HEK293 (cell line): Measurements from ENCODE around the gene RAB11B.

ENCODE experiments used
- GLIS1 ChIP-seq: fragments of 450-650 bp; formaldehyde crosslinking; IDR thresholded peaks from 2 replicates; pipeline ENCODE4 v1.5.1; 2016; ENCODE audit warnings: missing biosample characterization, missing genetic modification characterization
- HOXC10 ChIP-seq: sonication (generic); formaldehyde crosslinking; IDR thresholded peaks from 2 replicates; pipeline ENCODE4 v1.8.1; 2023; ENCODE audit warnings: mild to moderate bottlenecking, missing genetic modification reagents
- KLF9 ChIP-seq: fragments of 450-650 bp; formaldehyde crosslinking; IDR thresholded peaks from 2 replicates; pipeline ENCODE4 v1.5.1; 2016; ENCODE audit warnings: missing biosample characterization, missing genetic modification characterization, low read depth
- MEIS1 ChIP-seq: sonication (generic); formaldehyde crosslinking; IDR thresholded peaks from 2 replicates; pipeline ENCODE4 v1.8.1; 2022; ENCODE audit warnings: missing genetic modification reagents, mild to moderate bottlenecking, borderline replicate concordance
- SP3 ChIP-seq: fragments of 450-650 bp; formaldehyde crosslinking; IDR thresholded peaks from 2 replicates; pipeline ENCODE4 v1.5.1; 2016; ENCODE audit warnings: missing biosample characterization, missing genetic modification characterization
- WT1 ChIP-seq: fragments of 450-650 bp; formaldehyde crosslinking; IDR thresholded peaks from 2 replicates; pipeline ENCODE4 v1.5.1; 2016; ENCODE audit warnings: missing biosample characterization, missing genetic modification characterization
- ZBTB17 ChIP-seq: fragments of 450-650 bp; formaldehyde crosslinking; IDR thresholded peaks from 2 replicates; pipeline ENCODE4 v1.5.1; 2016; ENCODE audit warnings: missing biosample characterization, missing genetic modification characterization
- ZBTB48 ChIP-seq: fragments of 450-650 bp; formaldehyde crosslinking; IDR thresholded peaks from 2 replicates; pipeline ENCODE4 v1.5.1; 2016; ENCODE audit warnings: missing biosample characterization, missing genetic modification characterization
- ZNF16 ChIP-seq: fragments of 450-650 bp; formaldehyde crosslinking; IDR thresholded peaks from 2 replicates; pipeline ENCODE4 v1.5.1; 2016; ENCODE audit warnings: low read depth, missing biosample characterization, missing genetic modification characterization
- ZNF2 ChIP-seq: fragments of 450-650 bp; formaldehyde crosslinking; IDR thresholded peaks from 2 replicates; pipeline ENCODE4 v1.5.1; 2016; ENCODE audit warnings: missing biosample characterization, missing genetic modification characterization
- ZNF324 ChIP-seq: fragments of 450-650 bp; formaldehyde crosslinking; IDR thresholded peaks from 2 replicates; pipeline ENCODE4 v1.5.1; 2016; ENCODE audit warnings: missing biosample characterization, missing genetic modification characterization
- ZNF335 ChIP-seq: fragments of 450-650 bp; formaldehyde crosslinking; conservative IDR thresholded peaks from 2 replicates; pipeline ENCODE4 v1.5.1; 2016; ENCODE audit warnings: missing biosample characterization, missing genetic modification characterization
- ZNF37A ChIP-seq: fragments of 450-650 bp; IDR thresholded peaks from 2 replicates; pipeline ENCODE4 v1.5.1; 2018; ENCODE audit warnings: missing biosample characterization, missing genetic modification characterization
- ZNF391 ChIP-seq: fragments of 450-650 bp; formaldehyde crosslinking; IDR thresholded peaks from 2 replicates; pipeline ENCODE4 v1.5.1; 2016; ENCODE audit warnings: low read depth, missing biosample characterization, missing genetic modification characterization, borderline replicate concordance
- ZNF677 ChIP-seq: fragments of 450-650 bp; IDR thresholded peaks from 2 replicates; pipeline ENCODE4 v1.5.0; 2018; ENCODE audit warnings: missing biosample characterization, mild to moderate bottlenecking, missing genetic modification characterization, moderate library complexity
- TF ChIP-seq, protein P1 (sequence below): fragments of 450-650 bp; formaldehyde crosslinking; IDR thresholded peaks from 2 replicates; pipeline ENCODE4 v1.5.0; 2017; ENCODE audit warnings: missing biosample characterization, missing genetic modification characterization, borderline replicate concordance
- TF ChIP-seq, protein P2 (sequence below): fragments of 450-650 bp; formaldehyde crosslinking; IDR thresholded peaks from 2 replicates; pipeline ENCODE4 v1.5.1; 2017; ENCODE audit warnings: missing biosample characterization, missing genetic modification characterization
- TF ChIP-seq, protein P3 (sequence below): fragments of 450-650 bp; formaldehyde crosslinking; IDR thresholded peaks from 2 replicates; pipeline ENCODE4 v1.5.1; 2017; ENCODE audit warnings: missing biosample characterization, missing genetic modification characterization
- TF ChIP-seq, protein P4 (sequence below): fragments of 450-650 bp; formaldehyde crosslinking; IDR thresholded peaks from 2 replicates; pipeline ENCODE4 v1.5.1; 2016; ENCODE audit warnings: missing biosample characterization, missing genetic modification characterization
- TF ChIP-seq, protein P5 (sequence below): fragments of 450-650 bp; formaldehyde crosslinking; IDR thresholded peaks from 2 replicates; pipeline ENCODE4 v1.5.1; 2016; ENCODE audit warnings: missing biosample characterization, missing genetic modification characterization
- TF ChIP-seq, protein P6 (sequence below): fragments of 450-650 bp; formaldehyde crosslinking; IDR thresholded peaks from 2 replicates; pipeline ENCODE4 v1.5.1; 2016; ENCODE audit warnings: missing biosample characterization, missing genetic modification characterization
- TF ChIP-seq, protein P7 (sequence below): sonication (generic); formaldehyde crosslinking; IDR thresholded peaks from 2 replicates; pipeline ENCODE4 v1.8.1; 2022; ENCODE audit warnings: mild to moderate bottlenecking, moderate library complexity, missing genetic modification reagents
- TF ChIP-seq, protein P8 (sequence below): fragments of 450-650 bp; formaldehyde crosslinking; IDR thresholded peaks from 2 replicates; pipeline ENCODE4 v1.5.1; 2017; ENCODE audit warnings: missing biosample characterization, missing genetic modification characterization

RAB11B gene

DNA sequence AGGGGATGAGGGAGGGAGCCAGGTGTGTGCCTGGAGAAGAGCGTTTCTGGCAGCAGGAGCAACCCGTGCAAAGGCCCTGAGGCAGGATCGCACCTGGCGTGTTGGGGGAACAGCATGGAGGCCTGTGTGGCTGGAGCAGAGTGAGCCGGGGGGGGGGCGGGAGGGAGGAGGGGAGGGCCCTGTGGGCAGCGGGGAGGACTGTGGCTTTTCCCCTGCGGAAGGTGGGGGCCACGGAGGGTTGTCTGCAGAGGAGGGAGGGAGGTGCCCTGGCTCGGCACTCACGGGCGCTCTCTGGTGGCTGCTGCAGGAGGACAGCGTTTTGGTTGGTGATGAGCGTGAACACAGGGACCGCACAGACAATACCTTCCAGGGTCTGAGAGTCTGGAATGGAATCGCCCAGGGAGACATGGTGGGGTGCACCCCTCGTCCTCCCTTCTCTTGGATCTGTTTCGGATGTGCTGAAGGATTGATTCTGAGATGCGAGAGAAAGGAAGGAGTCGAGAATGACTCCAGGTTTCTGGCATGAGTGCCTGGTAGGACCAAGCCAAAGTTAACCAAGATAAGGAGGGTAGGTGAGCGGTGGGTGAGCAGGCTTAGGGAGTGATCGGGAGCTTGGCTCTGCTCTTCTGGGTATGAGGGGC, 6.5 kb downstream of the RAB11B start (continued):
- TF ChIP-seq, protein P1, sequence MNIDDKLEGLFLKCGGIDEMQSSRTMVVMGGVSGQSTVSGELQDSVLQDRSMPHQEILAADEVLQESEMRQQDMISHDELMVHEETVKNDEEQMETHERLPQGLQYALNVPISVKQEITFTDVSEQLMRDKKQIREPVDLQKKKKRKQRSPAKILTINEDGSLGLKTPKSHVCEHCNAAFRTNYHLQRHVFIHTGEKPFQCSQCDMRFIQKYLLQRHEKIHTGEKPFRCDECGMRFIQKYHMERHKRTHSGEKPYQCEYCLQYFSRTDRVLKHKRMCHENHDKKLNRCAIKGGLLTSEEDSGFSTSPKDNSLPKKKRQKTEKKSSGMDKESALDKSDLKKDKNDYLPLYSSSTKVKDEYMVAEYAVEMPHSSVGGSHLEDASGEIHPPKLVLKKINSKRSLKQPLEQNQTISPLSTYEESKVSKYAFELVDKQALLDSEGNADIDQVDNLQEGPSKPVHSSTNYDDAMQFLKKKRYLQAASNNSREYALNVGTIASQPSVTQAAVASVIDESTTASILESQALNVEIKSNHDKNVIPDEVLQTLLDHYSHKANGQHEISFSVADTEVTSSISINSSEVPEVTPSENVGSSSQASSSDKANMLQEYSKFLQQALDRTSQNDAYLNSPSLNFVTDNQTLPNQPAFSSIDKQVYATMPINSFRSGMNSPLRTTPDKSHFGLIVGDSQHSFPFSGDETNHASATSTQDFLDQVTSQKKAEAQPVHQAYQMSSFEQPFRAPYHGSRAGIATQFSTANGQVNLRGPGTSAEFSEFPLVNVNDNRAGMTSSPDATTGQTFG (tag by site-specific recombination) = no peak
- TF ChIP-seq, protein P2, sequence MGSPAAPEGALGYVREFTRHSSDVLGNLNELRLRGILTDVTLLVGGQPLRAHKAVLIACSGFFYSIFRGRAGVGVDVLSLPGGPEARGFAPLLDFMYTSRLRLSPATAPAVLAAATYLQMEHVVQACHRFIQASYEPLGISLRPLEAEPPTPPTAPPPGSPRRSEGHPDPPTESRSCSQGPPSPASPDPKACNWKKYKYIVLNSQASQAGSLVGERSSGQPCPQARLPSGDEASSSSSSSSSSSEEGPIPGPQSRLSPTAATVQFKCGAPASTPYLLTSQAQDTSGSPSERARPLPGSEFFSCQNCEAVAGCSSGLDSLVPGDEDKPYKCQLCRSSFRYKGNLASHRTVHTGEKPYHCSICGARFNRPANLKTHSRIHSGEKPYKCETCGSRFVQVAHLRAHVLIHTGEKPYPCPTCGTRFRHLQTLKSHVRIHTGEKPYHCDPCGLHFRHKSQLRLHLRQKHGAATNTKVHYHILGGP = no peak
- TF ChIP-seq GLIS1 (tag by site-specific recombination) (peak; percentile 30; the same call in 1 of the 2 replicates), WT1 (tag by site-specific recombination) (0 out of 2 replicates have a peak, but pooled peaks have one; percentile 55), SP3 (tag by site-specific recombination) (peak; percentile 64), HOXC10 (CRISPR knock-in tag) (no peak), ZNF677 (tag by site-specific recombination) (no peak), KLF9 (peak; percentile 83), ZNF391 (tag by site-specific recombination) (no peak), ZNF324 (tag by site-specific recombination) (0 out of 2 replicates have a peak, but pooled peaks have one; percentile 58), MEIS1 (CRISPR knock-in tag) (no peak), ZNF2 (tag by site-specific recombination) (0 out of 2 replicates have a peak, but pooled peaks have one; percentile 28), ZBTB48 (peak; percentile 47; the same call in 1 of the 2 replicates), ZNF335 (0 out of 2 replicates have a peak, but pooled peaks have one; percentile 25), ZNF37A (tag by site-specific recombination) (no peak), ZNF16 (tag by site-specific recombination) (peak; percentile 97), ZBTB17 (tag by site-specific recombination) (peak; percentile 43; the same call in 1 of the 2 replicates)
- TF ChIP-seq, protein P3, sequence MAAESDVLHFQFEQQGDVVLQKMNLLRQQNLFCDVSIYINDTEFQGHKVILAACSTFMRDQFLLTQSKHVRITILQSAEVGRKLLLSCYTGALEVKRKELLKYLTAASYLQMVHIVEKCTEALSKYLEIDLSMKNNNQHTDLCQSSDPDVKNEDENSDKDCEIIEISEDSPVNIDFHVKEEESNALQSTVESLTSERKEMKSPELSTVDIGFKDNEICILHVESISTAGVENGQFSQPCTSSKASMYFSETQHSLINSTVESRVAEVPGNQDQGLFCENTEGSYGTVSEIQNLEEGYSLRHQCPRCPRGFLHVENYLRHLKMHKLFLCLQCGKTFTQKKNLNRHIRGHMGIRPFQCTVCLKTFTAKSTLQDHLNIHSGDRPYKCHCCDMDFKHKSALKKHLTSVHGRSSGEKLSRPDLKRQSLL (tag by site-specific recombination) = no peak
- TF ChIP-seq, protein P4, sequence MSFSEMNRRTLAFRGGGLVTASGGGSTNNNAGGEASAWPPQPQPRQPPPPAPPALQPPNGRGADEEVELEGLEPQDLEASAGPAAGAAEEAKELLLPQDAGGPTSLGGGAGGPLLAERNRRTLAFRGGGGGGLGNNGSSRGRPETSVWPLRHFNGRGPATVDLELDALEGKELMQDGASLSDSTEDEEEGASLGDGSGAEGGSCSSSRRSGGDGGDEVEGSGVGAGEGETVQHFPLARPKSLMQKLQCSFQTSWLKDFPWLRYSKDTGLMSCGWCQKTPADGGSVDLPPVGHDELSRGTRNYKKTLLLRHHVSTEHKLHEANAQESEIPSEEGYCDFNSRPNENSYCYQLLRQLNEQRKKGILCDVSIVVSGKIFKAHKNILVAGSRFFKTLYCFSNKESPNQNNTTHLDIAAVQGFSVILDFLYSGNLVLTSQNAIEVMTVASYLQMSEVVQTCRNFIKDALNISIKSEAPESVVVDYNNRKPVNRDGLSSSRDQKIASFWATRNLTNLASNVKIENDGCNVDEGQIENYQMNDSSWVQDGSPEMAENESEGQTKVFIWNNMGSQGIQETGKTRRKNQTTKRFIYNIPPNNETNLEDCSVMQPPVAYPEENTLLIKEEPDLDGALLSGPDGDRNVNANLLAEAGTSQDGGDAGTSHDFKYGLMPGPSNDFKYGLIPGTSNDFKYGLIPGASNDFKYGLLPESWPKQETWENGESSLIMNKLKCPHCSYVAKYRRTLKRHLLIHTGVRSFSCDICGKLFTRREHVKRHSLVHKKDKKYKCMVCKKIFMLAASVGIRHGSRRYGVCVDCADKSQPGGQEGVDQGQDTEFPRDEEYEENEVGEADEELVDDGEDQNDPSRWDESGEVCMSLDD (tag by site-specific recombination) = no peak
- TF ChIP-seq, protein P5, sequence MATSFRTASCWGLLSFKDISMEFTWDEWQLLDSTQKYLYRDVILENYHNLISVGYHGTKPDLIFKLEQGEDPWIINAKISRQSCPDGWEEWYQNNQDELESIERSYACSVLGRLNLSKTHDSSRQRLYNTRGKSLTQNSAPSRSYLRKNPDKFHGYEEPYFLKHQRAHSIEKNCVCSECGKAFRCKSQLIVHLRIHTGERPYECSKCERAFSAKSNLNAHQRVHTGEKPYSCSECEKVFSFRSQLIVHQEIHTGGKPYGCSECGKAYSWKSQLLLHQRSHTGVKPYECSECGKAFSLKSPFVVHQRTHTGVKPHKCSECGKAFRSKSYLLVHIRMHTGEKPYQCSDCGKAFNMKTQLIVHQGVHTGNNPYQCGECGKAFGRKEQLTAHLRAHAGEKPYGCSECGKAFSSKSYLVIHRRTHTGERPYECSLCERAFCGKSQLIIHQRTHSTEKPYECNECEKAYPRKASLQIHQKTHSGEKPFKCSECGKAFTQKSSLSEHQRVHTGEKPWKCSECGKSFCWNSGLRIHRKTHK = no peak
- TF ChIP-seq, protein P6, sequence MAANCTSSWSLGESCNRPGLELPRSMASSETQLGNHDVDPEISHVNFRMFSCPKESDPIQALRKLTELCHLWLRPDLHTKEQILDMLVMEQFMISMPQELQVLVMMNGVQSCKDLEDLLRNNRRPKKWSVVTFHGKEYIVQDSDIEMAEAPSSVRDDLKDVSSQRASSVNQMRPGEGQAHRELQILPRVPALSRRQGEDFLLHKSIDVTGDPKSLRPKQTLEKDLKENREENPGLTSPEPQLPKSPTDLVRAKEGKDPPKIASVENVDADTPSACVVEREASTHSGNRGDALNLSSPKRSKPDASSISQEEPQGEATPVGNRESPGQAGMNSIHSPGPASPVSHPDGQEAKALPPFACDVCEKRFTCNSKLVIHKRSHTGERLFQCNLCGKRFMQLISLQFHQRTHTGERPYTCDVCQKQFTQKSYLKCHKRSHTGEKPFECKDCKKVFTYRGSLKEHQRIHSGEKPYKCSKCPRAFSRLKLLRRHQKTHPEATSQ (tag by site-specific recombination) = no peak
- TF ChIP-seq, protein P7, sequence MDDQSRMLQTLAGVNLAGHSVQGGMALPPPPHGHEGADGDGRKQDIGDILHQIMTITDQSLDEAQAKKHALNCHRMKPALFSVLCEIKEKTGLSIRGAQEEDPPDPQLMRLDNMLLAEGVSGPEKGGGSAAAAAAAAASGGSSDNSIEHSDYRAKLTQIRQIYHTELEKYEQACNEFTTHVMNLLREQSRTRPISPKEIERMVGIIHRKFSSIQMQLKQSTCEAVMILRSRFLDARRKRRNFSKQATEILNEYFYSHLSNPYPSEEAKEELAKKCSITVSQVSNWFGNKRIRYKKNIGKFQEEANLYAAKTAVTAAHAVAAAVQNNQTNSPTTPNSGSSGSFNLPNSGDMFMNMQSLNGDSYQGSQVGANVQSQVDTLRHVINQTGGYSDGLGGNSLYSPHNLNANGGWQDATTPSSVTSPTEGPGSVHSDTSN (CRISPR knock-in tag) = 0 out of 2 replicates have a peak, but pooled peaks have one; percentile 60
- TF ChIP-seq, protein P8, sequence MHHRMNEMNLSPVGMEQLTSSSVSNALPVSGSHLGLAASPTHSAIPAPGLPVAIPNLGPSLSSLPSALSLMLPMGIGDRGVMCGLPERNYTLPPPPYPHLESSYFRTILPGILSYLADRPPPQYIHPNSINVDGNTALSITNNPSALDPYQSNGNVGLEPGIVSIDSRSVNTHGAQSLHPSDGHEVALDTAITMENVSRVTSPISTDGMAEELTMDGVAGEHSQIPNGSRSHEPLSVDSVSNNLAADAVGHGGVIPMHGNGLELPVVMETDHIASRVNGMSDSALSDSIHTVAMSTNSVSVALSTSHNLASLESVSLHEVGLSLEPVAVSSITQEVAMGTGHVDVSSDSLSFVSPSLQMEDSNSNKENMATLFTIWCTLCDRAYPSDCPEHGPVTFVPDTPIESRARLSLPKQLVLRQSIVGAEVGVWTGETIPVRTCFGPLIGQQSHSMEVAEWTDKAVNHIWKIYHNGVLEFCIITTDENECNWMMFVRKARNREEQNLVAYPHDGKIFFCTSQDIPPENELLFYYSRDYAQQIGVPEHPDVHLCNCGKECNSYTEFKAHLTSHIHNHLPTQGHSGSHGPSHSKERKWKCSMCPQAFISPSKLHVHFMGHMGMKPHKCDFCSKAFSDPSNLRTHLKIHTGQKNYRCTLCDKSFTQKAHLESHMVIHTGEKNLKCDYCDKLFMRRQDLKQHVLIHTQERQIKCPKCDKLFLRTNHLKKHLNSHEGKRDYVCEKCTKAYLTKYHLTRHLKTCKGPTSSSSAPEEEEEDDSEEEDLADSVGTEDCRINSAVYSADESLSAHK (tag by site-specific recombination) = no peak
